Hematopoietic multipotent progenitor cell treated with erythropoietin and hydrocortisone succinate and interleukin-3 and kit ligand, for 8 days (in vitro differentiated cells): Measurements from ENCODE around the gene CACNA2D1.
A peak's percentile ranks its signal among the peaks of the same experiment; 100 is the strongest.

Source experiments
- DNase-seq: peaks from one replicate; pipeline ENCODE4 v3.0.0-alpha.2; 2015

Gene CACNA2D1

GRCh38 chr7:82211333-82211732, 232.2 kb downstream of the CACNA2D1 start:
- no peak for DNase-seq

- no peak for DNase-seq
Measured at GRCh38 chr7:82210416-82211184, 233.0 kb downstream of the CACNA2D1 start.

- DNase-seq = no peak
Measured at GRCh38 chr7:82209179-82209747, 234.3 kb downstream of the CACNA2D1 start.

GRCh38 chr7:82204694-82205093, 238.9 kb downstream of the CACNA2D1 start:
- DNase-seq = peak; percentile 19

GRCh38 chr7:82202965-82203364, 240.6 kb downstream of the CACNA2D1 start:
- no peak for DNase-seq

- no peak for DNase-seq
Measured at GRCh38 chr7:82202107-82202506, 241.5 kb downstream of the CACNA2D1 start.

GRCh38 chr7:82200601-82201000, 243.0 kb downstream of the CACNA2D1 start:
- no peak for DNase-seq

GRCh38 chr7:82194016-82194643, 249.4 kb downstream of the CACNA2D1 start:
- DNase-seq = peak; percentile 75

- DNase-seq = no peak
Measured at GRCh38 chr7:82188636-82189035, 254.9 kb downstream of the CACNA2D1 start.

GRCh38 chr7:82185443-82185842, 258.1 kb downstream of the CACNA2D1 start:
- DNase-seq = no peak

GRCh38 chr7:82183634-82184033, 259.9 kb downstream of the CACNA2D1 start:
- DNase-seq = no peak

GRCh38 chr7:82179311-82179710, 264.3 kb downstream of the CACNA2D1 start:
- no peak for DNase-seq

GRCh38 chr7:82175319-82175718, 268.3 kb downstream of the CACNA2D1 start:
- DNase-seq = no peak

- DNase-seq = no peak
Measured at GRCh38 chr7:82173400-82174021, 270.1 kb downstream of the CACNA2D1 start.

GRCh38 chr7:82172881-82173280, 270.7 kb downstream of the CACNA2D1 start:
- DNase-seq = no peak

GRCh38 chr7:82172017-82172416, 271.6 kb downstream of the CACNA2D1 start:
- DNase-seq = no peak

GRCh38 chr7:82167558-82168314, 275.8 kb downstream of the CACNA2D1 start:
- DNase-seq = no peak

- DNase-seq = no peak
Measured at GRCh38 chr7:82166260-82167015, 277.1 kb downstream of the CACNA2D1 start.

GRCh38 chr7:82164813-82165212, 278.8 kb downstream of the CACNA2D1 start:
- DNase-seq = no peak

GRCh38 chr7:82164410-82164809, 279.2 kb downstream of the CACNA2D1 start:
- DNase-seq = no peak

GRCh38 chr7:82163586-82163985, 280.0 kb downstream of the CACNA2D1 start:
- DNase-seq = no peak

GRCh38 chr7:82162289-82162688, 281.3 kb downstream of the CACNA2D1 start:
- DNase-seq = no peak
